Measurements from ENCODE around the gene GRK6.

Gene GRK6

GRCh38 chr5:177486256-177486655 lies 59.8 kb downstream of the GRK6 start:
- no peak for DNase-seq

GRCh38 chr5:177487144-177487543 lies 60.7 kb downstream of the GRK6 start:
- no peak for DNase-seq

DNA sequence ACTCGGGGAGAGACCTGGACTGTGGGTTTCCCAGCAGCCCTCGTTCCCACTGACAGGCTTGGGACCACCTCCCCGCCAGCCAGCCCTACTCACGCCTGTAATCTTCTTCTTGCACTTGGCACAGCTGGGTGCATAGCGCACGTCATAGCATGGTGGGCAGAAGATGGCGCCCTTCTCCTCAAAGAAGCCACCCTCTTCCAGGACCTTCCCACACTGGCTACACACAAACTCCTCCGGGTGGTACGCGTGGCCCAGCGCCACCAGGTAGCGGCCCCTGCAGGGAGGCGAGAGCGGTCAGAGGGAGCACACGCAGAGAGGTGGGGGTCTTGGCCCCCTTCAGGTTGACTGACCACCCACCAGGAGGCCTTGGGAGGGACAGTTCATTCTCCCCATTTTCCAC lies 61.5 kb downstream of the GRK6 start:
- DNase-seq = no peak

GRCh38 chr5:177489119-177489716 lies 62.7 kb downstream of the GRK6 start:
- DNase-seq = no peak

GRCh38 chr5:177490311-177490991 lies 64.0 kb downstream of the GRK6 start:
- DNase-seq = no peak

DNA sequence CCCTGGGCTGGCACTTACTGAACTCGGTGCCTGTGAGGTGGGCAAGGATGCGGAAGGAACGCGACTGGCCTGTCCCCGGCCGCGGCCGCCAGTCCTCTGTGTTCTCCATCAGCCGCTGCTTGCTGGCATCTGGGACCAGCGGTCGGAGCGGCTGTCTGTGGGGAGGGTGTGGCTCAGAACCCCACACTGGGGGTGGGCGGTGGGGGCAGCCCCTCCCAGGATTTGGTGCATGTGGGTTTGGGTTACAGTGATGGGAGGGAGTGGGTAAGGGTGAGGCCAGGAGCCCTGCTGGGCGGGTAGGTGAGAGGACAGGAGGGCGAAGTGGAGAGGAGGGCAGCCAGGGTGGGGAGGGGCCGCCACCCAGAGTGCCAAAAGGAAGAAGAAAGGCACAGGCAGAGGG lies 64.5 kb downstream of the GRK6 start:
- DNase-seq = no peak

- peak; percentile 38 for DNase-seq
Measured at GRCh38 chr5:177491429-177491945, 65.0 kb downstream of the GRK6 start.

GRCh38 chr5:177491983-177492746 lies 65.7 kb downstream of the GRK6 start:
- no peak for DNase-seq
